NCI-H345 treated with DMSO at 0.1 percent for 48 hours (cell line): ENCODE data around the gene LAMB3.
"Not testable (repeated sequence)": the region's sequence is repeated elsewhere in the genome, so short reads cannot be mapped to it uniquely, and the experiment has no call there.

Source experiments
- DNase-seq: peaks from one replicate; lab custom pipeline; 2025; ENCODE audit not compliant: unreplicated experiment; lab: John Stamatoyannopoulos, UW

Gene LAMB3

DNA sequence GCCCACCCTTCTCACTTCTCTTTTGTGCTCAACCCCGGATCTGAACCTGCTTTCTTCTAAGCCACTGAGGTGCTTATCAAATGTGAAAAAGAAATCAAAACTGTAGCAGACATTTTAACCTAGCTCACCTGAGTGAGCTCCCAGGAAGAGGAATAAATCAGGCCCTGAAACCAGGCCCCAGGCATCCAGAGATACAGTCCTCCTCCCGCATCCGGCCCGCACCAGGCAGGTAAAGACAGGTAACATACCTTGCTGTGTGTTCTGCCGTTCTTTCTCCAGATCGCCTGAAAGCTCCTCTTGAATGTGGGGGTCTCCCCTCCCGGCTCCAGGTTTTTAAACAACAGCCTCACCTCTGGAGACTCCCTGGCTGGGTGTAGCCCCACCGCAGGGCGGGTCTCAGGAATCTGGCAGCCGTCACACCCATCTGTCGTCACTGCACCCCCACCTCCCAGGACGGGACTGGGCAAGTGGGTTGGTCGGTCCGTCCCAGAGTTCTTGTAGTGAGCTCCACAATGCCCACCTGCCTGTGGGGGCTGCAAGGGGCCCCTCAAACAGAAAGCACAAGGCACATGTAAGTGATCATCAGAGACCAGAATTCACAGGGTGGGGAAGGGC lies at the start of gene LAMB3:
LAMB3 (minus strand) TSS at position 305 of the 615 bp plus-strand sequence. CDS start 1,481 bp downstream, outside the sequence.
- no peak for DNase-seq

DNA sequence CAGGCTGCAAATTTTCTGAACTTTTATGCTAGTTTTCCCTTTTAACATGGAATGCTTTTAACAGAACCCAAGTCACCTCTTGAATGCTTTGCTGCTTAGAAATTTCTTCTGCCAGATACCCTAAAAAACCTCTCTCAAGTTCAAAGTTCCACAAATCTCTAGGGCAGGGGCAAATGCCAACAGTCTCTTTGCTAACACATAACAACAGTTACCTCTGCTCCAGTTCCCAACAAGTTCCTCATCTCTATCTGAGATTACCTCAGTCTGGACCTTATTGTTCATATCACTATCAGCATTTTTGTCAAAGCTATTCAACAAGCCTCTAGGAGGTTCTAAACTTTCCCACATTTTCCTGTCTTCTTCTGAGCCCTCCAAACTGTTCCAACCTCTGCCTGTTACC lies 48.5 kb upstream of the LAMB3 start:
- not testable (repeated sequence) for DNase-seq

DNA sequence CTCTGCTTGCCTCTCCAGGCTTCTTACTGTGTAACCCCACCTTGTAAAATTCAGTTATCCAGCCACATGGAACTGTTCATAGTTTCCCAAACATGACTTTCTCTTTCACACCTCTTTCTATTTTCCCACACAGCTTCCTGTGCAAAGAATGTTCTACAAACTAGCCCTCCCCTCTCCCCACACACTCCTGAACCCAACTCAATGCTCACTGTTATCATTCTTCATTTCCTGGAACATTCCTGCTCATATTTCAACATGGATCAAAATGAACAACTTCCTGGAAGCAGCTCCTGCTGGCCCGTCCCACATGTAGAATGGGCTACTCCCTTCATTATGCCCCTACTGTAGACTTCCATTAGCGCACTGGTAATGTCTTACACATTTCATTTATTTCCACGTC lies 44.9 kb upstream of the LAMB3 start:
- no peak for DNase-seq

DNA sequence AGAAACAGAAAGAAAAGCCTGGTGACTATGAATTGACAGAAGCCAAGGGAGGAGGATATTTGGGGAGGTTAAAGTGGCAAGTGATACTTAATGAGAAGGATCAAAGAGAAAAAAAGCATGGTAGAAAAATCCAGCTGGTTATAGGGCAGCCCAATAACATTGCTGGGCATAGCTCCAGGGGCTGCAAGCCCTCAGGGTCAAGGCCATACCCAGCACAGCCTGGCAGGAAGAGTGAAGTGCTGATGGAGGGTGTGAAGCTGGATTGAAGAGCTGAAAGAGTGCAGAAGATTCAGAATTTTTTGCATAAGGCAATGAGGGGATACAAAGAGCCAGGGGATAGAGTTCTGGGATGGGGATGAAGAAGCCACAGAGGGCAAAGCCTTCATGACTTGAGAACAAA lies 44.4 kb upstream of the LAMB3 start:
- DNase-seq = no peak

DNA sequence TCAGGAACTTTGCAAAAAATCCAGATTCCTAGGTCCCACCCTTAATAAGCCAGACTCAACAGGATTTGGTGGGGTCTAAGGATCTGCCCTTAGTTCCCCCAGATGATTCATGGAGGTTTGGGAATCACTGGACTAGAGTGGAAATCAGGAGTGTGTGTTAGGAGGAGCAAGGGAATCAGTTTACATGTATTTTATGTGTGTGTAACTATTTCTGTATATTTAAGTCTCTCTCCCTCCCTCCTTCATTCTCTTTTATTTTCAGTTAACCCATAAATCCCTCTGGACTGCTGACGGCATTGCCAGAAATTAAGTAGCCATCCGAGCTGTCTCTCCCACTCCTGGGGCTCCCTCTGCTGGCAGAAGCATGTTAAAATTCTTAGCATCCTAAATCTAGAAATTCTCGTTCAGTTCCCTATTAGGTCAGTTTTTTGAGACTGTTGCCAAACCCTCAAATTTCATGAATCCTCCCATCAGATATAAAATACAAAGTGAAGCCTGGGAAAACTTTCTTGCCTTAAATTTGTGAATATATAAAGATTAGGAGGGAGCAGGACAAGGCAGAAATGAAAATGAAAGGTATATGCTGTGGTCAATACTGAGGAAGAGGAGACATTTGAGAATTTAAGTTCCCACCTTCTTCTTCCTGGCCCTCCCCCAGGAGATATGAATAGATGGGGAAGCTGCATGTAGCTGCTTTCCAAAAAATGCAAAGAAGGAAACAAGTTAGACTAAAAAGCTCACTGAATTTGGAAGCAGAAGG lies 40.7 kb upstream of the LAMB3 start:
- peak; percentile 50 for DNase-seq

- no peak for DNase-seq
Observed at GRCh38 chr1:209692296-209692695, 40.1 kb upstream of the LAMB3 start.

DNA sequence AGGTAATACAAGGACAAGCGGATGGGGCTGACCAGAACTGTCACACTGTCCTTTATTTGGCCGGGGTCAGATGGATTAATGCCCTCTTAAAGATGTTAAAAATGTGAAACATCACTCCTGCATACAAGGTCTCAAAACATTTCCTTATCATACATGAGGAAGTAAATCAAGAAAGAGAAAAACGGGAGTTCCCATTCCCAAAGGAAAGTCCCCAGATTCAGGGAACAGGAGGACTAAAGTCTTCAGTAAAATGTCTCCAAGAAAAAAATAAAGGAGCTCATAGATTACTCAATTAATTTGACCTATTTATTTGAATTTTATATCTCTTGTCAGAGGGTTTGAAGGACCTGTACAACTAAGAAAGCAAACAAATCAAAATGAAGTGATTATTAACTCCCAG lies 39.0 kb upstream of the LAMB3 start:
- DNase-seq = no peak

- DNase-seq = no peak
Observed at GRCh38 chr1:209689477-209689876, 37.3 kb upstream of the LAMB3 start.

GRCh38 chr1:209688746-209689234 lies 36.6 kb upstream of the LAMB3 start:
- no peak for DNase-seq

DNA sequence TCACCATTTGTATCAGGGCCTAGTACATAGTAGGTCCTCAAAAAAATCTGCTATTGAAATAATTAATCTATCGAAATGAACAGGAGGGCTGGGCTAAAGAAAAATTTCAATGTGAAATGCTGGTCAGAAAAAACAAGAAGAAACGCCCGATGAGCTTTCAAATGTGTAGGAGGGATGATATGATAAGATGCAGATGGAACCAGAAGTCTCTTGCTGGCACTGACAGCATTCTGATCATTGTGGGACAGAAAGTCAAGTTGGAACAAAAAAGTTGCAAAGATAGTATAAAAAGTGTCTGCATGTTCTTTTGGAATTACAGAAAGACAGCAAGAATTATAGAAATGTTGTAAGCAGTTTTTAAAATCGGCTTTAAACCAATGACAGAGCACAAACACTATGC lies 34.1 kb upstream of the LAMB3 start:
- no peak for DNase-seq

GRCh38 chr1:209685821-209686220 lies 33.6 kb upstream of the LAMB3 start:
- DNase-seq = no peak

DNA sequence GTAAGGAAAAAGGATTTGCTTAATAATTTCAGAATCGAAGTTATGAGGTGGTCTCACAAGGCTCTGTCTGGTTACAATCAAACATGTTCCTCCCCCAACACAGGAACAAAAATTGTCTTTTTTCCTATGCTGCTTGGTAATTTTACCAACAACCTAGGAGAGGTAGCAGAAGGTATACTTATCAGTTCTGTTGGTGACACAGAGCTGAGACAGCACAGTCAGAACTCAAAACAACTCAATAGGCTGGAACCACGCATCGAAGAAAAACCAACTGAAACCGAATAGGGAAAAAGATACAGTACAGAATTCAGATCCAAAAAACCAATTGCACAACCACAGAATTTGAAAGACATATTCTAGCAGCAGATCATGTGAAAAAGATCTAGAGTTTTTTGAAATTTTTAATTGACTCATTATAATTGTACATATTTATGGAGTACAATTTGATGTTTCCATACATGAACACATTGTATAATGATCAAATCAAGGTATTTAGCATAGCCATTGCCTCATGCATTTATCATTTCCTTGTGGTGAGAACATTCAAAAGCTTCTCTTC lies 26.8 kb upstream of the LAMB3 start:
- no peak for DNase-seq

DNA sequence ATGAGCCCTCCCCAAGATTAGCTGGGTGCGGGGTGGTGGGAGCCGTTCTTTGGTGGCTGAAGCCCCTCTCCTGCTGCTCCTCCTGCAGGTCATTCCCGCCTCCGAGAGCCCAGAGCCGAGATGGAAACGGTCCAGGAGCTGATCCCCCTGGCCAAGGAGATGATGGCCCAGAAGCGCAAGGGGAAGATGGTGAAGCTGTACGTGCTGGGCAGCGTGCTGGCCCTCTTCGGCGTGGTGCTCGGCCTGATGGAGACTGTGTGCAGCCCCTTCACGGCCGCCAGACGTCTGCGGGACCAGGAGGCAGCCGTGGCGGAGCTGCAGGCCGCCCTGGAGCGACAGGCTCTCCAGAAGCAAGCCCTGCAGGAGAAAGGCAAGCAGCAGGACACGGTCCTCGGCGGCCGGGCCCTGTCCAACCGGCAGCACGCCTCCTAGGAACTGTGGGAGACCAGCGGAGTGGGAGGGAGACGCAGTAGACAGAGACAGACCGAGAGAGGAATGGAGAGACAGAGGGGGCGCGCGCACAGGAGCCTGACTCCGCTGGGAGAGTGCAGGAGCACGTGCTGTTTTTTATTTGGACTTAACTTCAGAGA lies 23.4 kb upstream of the LAMB3 start:
- peak; percentile 23 for DNase-seq

DNA sequence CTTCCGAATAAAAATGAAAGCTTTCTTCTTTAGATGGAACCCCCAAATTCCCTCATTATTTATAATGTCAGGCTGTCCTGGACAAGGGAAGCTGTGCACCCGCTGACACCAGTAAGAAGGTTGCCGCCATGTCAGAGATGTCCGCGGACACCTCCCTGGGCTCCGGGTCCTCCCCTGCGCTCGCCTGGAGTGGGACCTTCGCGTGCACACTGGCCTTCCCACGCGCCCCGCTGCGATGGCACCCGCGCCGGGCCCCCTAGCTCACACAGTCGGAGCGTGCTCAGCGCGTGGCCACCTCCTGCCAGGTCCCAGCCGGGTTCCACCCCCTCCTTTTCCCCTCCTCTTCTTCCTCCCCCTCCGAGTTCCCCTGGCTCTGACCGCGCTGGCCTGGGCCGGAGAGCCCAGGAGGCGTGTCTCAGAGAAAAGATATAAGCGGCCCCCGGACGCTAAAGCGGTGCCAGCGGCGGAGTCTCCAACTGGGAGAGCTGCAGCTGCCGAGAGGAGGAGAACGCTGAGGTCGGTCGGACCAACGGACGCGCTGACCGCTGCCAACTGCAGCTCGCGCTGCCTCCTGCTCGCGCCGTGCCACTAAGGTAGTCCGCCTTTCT lies 22.8 kb upstream of the LAMB3 start, which contains the start of gene G0S2:
G0S2 (plus strand) TSS at position 456 of the 608 bp plus-strand sequence. CDS start 273 bp downstream, outside the sequence.
- peak; percentile 6 for DNase-seq

DNA sequence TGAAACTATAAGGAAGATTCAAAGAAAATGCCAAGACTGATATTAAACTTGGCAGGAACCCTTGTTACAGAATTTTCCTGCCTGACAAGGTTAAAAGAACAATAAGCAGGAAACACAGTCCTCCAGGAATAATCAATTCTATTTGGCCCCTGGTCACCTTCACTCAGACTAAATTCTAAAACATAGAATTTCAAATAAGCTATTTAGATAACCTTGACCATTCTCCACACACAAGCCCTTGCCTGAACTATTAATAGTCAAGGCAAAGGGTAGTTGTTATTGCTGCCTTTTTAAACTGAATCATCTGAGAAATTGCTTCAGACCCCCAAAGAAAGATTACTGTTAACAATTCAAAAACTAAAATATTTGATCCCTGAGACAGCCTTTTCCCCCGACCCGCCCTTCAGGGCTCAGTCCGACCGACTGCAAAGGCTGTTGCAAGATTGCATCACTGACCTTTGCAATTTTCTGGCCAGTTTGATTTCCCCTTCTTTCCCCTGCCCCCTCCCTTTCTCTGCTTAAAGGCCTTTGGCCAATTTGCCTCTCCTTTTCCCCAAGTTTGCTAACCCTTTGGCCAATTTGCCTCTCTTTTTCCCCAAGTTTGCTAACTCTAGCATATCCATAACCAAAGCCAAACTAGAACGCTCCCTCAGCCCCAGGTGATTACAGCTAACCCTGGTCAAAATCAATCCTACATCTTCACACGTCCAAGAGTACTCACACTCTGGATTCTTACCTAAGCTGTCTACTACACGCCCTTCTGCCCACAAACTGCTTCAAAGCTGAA lies 21.6 kb upstream of the LAMB3 start:
- DNase-seq = no peak

DNA sequence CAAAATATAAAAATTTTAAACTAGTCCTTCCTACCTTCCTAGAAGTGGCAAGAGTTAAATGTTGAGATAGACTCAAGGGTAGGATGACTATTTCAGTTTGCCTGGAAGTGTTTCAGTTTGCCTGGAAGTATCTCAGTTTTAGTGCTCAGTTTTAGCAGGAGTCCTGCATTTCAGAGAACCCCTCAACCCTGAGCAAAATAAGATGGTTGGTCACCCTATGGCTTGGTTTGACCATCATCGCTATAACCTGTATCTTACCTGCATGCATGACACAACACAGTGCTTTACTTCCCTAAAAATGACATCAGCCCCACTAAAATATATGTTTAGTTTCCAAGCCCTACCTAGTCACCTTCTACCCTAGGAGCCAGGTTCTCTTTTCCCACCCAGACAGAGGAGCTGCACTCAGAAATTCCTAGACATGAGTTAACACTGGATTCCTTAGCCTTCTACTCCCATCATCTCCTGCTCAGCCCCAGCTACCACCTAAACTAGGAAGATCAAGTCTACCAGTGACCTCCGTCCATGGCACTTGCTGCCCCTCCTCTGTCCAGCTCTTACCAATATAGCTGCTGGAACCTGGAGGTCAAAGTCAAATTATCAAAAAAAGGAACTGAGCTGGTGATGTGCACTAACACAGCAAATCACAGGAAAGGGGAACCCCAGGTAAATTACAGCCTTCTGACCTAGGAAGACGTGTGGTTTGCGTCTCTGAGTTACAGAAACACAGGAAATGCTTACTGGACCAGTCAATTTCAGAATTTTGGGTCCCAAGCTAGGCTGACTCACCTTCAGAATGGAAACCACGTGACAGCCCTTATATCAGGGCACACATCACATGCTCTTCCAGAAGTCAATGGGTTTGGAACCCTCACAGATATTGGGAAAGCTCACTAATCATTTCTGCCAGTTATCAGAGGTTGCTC lies 20.7 kb upstream of the LAMB3 start:
- no peak for DNase-seq

- DNase-seq = no peak
Observed at GRCh38 chr1:209670441-209671082, 18.3 kb upstream of the LAMB3 start.

DNA sequence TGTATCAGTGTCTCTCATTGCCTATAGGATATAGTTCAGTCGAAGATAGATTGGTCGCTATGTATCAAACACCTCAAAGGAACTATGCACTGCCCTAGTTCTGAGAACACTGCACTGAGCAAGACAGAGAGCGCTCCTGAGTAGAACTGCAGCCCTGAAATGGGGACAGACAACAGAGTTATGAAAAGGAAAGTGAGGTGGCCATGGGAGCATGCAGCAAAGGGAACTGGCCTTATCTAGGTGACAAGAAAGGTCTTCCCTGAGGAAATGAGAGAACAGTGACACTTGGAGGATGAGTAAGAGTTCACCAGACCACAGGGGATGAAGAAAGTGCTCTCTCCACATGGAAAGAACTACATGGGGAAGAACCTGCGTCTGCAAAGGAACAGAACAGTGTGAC lies 15.5 kb upstream of the LAMB3 start:
- DNase-seq = no peak

DNA sequence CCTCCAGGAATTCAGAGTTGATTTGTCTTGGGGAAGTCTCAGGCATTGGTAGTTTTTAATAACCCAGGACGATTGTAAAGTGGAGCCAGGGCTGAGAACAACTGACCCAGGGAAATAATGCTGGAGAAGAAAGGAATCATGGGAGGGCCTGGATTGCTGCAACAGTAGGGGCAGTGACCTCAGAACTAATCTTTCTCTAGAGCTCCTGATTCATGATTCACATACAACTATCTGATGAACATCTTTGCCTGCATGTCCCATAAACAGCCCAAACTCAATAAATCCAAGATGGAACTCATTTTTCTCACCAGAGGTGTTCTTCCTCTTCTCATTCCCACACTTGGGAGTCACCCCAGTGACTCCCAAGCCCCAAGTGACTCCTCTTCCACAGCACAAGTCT lies 14.9 kb upstream of the LAMB3 start:
- DNase-seq = no peak
